Cardiac fibroblast (primary cell): ENCODE data around the gene ACAP1.
"Not testable (repeated sequence)": the region's sequence is repeated elsewhere in the genome, so short reads cannot be mapped to it uniquely, and the experiment has no call there.

ENCODE experiments used
- DNase-seq, 2 donors: peaks; one replicate each; pipeline versions ENCODE4 v3.0.0 to v3.0.0-alpha.2; 2010; ENCODE audit warnings: low read depth in 2 of 2
- H3K4me3 ChIP-seq, 2 donors: replicated peaks in 1 of 2; 1 replicate in 1 of 2; 2 replicates in 1 of 2; pipeline ENCODE4 v1.5.1; 2011; ENCODE audit warnings: low read depth in 2 of 2, low read length in 2 of 2, mild to moderate bottlenecking in 2 of 2, moderate library complexity in 1 of 2
- TF ChIP-seq, protein P1 (sequence below): IDR thresholded peaks from one replicate; pipeline ENCODE4 v1.5.1; 2011; ENCODE audit warnings: low read depth, mild to moderate bottlenecking, low read length, inconsistent platforms

Gene ACAP1

GRCh38 chr17:7329997-7330637 is 6.2 kb upstream of the ACAP1 start:
- TF ChIP-seq, protein P1, sequence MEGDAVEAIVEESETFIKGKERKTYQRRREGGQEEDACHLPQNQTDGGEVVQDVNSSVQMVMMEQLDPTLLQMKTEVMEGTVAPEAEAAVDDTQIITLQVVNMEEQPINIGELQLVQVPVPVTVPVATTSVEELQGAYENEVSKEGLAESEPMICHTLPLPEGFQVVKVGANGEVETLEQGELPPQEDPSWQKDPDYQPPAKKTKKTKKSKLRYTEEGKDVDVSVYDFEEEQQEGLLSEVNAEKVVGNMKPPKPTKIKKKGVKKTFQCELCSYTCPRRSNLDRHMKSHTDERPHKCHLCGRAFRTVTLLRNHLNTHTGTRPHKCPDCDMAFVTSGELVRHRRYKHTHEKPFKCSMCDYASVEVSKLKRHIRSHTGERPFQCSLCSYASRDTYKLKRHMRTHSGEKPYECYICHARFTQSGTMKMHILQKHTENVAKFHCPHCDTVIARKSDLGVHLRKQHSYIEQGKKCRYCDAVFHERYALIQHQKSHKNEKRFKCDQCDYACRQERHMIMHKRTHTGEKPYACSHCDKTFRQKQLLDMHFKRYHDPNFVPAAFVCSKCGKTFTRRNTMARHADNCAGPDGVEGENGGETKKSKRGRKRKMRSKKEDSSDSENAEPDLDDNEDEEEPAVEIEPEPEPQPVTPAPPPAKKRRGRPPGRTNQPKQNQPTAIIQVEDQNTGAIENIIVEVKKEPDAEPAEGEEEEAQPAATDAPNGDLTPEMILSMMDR = no peak
- H3K4me3 ChIP-seq = peak overlapping the region; percentile 89 to 90
- peak; percentile 77 to 82 for DNase-seq

- peak overlapping the region; percentile 89 to 90 for H3K4me3 ChIP-seq
- no peak for DNase-seq
- TF ChIP-seq, protein P1 = no peak
These were observed 5.7 kb upstream of the ACAP1 start for GRCh38 chr17:7330638-7331015.

GRCh38 chr17:7332111-7332510 is 4.2 kb upstream of the ACAP1 start:
- TF ChIP-seq, protein P1 = no peak
- H3K4me3 ChIP-seq = no peak overlapping the region
- DNase-seq = no peak

DNA sequence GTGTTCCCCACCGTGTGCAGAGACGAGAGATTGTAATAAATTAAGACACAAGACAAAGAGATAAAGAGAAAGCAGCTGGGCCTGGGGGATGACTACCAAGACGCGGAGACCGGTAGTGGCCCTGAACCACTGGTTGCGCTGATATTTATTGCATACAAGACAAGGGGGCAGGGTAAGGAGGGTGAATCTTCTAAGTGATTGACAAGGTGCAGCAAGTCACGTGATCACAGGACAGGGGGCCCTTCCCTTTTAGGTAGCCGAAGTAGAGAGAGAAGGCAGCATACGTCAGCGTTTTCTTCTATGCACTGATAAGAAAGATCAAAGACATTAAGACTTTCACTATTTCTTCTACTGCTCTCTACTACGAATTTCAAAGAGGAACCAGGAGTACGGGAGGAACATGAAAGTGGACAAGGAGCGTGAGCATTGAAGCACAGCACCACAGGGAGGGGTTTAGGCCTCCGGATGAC is 3.7 kb upstream of the ACAP1 start:
- DNase-seq, H3K4me3 ChIP-seq: not testable (repeated sequence)

DNA sequence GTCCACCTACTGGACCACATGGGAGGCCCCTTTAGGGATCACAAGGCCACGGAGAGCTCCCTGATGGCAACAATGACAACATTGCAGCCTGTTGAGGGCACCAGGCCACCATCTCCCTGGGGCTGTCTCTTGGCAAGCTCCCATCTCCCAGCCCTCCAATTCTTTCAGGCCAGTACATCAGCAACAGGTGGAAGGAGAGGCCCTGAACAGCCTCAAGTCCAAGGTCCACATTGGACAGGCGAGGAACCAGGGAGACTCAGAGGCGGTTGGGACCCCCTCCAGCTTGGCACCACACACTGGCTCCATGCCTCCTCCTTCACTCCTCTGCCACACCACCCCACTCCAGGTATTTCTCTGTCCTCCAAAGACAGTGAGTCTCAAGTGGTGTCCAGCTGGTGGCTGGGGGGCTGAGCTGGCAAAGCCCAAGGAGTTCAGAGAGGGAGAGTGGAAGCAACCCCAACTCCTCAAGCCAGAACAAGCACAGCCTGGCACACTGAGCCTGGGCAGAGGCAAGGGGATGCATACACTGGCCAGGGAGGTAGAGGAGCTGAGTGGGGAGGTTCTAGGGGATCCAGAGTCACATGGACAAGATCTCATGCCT is 1.3 kb upstream of the ACAP1 start:
- TF ChIP-seq, protein P1 = no peak
- DNase-seq = no peak
- no peak overlapping the region for H3K4me3 ChIP-seq

DNA sequence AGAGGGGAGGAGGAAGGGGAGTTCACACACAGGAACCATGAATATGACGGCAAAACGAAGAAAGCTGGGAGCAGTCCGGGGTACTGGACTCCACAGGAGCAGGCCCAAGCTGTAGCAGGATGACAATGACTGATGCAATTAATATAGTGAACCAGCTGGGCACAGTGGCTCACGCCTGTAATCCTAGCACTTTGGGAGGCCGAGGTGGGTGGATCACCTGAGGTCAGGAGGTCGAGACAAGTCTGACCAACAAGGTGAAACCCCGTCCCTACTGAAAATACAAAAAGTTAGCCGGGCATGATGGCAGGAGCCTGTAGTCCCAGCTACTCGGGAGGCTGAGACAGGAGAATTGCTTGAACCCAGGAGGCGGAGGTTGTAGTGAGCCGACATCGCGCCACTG is 564 bp upstream of the ACAP1 start:
- not testable (repeated sequence) for H3K4me3 ChIP-seq, DNase-seq

DNA sequence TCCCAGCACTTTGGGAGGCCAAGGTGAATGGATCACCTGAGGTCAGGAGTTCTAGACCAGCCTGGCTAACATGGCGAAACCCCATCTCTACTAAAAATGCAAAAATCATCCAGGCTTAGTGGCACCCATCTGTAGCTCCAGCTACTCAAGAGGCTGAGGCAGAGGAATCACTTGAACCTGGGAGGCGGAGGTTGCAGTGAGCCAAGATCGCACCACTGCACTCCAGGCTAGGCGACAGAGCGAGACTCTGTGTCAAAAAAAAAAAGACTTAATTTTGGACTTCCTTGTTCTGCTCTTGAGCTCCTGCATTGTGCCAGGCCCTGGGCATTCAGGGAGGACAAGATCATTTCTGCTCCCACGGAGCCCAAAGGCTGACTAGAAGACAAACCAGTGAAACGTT is 1.3 kb downstream of the ACAP1 start:
- not testable (repeated sequence) for H3K4me3 ChIP-seq, DNase-seq

- DNase-seq = peak in 1 of 2 donors; percentile 31
- TF ChIP-seq, protein P1 = no peak
- no peak overlapping the region for H3K4me3 ChIP-seq
These were observed 3.9 kb downstream of the ACAP1 start for GRCh38 chr17:7340179-7340578.
